ENCODE measurements around the gene CCNT1. TPM values are rescaled to one million over a fixed set of nuclear protein-coding genes. Genes with fewer than 3 reads are reported as not detected.

The CCNT1 gene
- total and polyA plus RNA-seq, 2 experiments from 2014 or later, result 12.8 to 33.6 TPM

GRCh38 chr12:48690990-48691389 lies 25.5 kb downstream of the CCNT1 start (continued):
- TF ChIP-seq JUNB (IDR thresholded peaks at IDR 0.05; ENCODE audit: unreplicated experiment), result no peak
- no peak for TF ChIP-seq ZNF114 (CRISPR knock-in tag; IDR thresholded peaks at IDR 0.05)
- TF ChIP-seq EZH2phosphoT487 (IDR thresholded peaks at IDR 0.05; ENCODE audit: unreplicated experiment), result no peak
- no peak for TF ChIP-seq EZH2 (IDR thresholded peaks at IDR 0.05; ENCODE audit: low read depth, unreplicated experiment)
- no peak for TF ChIP-seq NANOG (IDR thresholded peaks at IDR 0.05; ENCODE audit: borderline replicate concordance)
- no peak for TF ChIP-seq ZNF462 (CRISPR knock-in tag; IDR thresholded peaks at IDR 0.05)

- Mint-ChIP-seq H3K36me3 (ENCODE audit: low read depth) (peaks cover 50% of the 10 kb centered on the region), H3K9me3 (no peaks in the 10 kb centered on the region), H3K4me3 (no peak overlapping the region), H3K27ac (no peak overlapping the region), H3K4me1 (no peaks in the 10 kb centered on the region), H3K27me3 (ENCODE audit: insufficient read depth, low read depth, poor library complexity) (peaks cover 2% of the 10 kb centered on the region)
- no peak for TF ChIP-seq EZH2 (IDR thresholded peaks at IDR 0.05; ENCODE audit: low read depth, unreplicated experiment)
- no peak for TF ChIP-seq ETS1 (IDR thresholded peaks at IDR 0.05)
- no peak for TF ChIP-seq EZH2phosphoT487 (IDR thresholded peaks at IDR 0.05; ENCODE audit: unreplicated experiment)
- TF ChIP-seq ZNF331 (CRISPR knock-in tag; IDR thresholded peaks at IDR 0.05; ENCODE audit: low read depth), result no peak
- TF ChIP-seq NANOG (IDR thresholded peaks at IDR 0.05; ENCODE audit: borderline replicate concordance), result no peak
- TF ChIP-seq JUNB (IDR thresholded peaks at IDR 0.05; ENCODE audit: unreplicated experiment), result no peak
- no peak for TF ChIP-seq POLR2AphosphoS5 (IDR thresholded peaks at IDR 0.05; ENCODE audit: low read depth)
- no peak for TF ChIP-seq REST (IDR thresholded peaks at IDR 0.05; ENCODE audit: unreplicated experiment)
- H3K79me2 ChIP-seq (replicated peaks; ENCODE audit: insufficient read depth), result peaks cover 22% of the 10 kb centered on the region
- no peaks in the 10 kb centered on the region for H3F3A ChIP-seq (replicated peaks; ENCODE audit: low read depth)
- ATAC-seq (no peak), DNase-seq (ENCODE audit: low spot score) (no peak)
- H3K27me3 ChIP-seq (ENCODE audit: insufficient read depth), result no peaks in the 10 kb centered on the region
- no peaks in the 10 kb centered on the region for H3K9me2 ChIP-seq (ENCODE audit: insufficient read depth)
- H4K20me1 ChIP-seq (replicated peaks; ENCODE audit: insufficient read depth), result peaks cover 14% of the 10 kb centered on the region
- H3K4me2 ChIP-seq, result no peak overlapping the region
- H3K4me3 ChIP-seq, result no peak overlapping the region
- H3K4me1 ChIP-seq (ENCODE audit: insufficient read depth), result no peaks in the 10 kb centered on the region
- peaks cover 29% of the 10 kb centered on the region for H3K36me3 ChIP-seq (ENCODE audit: insufficient read depth)
- no peak overlapping the region for H3K27ac ChIP-seq (ENCODE audit: low read depth)
- H2AFZ ChIP-seq, result no peak overlapping the region
These were observed 26.1 kb downstream of the CCNT1 start for GRCh38 chr12:48690436-48690835.

All from GM23338 (cell line).